K562 (cell line): ENCODE data around the gene C1orf174. TPM values are rescaled to one million over a fixed set of nuclear protein-coding genes. Genes with fewer than 3 reads are reported as not detected.

Experiments
- ATAC-seq: fragments of 200-7000 bp; cut with Tn5 transposase; 3 replicates; pipeline ENCODE4 v1.9.1; 2020; ENCODE audit warnings: moderate library complexity
- BruUV-seq: library from RNA; stranded (reverse); fragments of 400-500 nt; replicated peaks from 2 replicates; lab custom pipeline; 2021; lab: Mats Ljungman, UMichigan
- CTCF ChIA-PET: fragments of 300-600 bp; formaldehyde crosslinking; extraction: SDS; loops from one replicate; lab custom pipeline; 2021; ENCODE audit warnings: low intra/inter-chr PET ratio; lab: Yijun Ruan, JAX
- POLR2A ChIA-PET: fragments of 300-600, 350-650 bp; sonication (Branson Sonifier 250); formaldehyde crosslinking; extraction: SDS; loops from one replicate; lab custom pipeline; 2021; ENCODE audit warnings: antibody characterized with exemption, inconsistent platforms; lab: Yijun Ruan, JAX
- DNase-seq, 4 experiments: peaks; one replicate each; pipeline versions ENCODE4 v3.0.0 to v3.0.0-alpha.2; 2011 to 2018; ENCODE audit warnings: low spot score in 3 of 4, mixed read lengths in 3 of 4; ENCODE audit errors: extremely low read depth in 1 of 4
- FAIRE-seq: peaks from 2 replicates; lab custom pipeline; 2011; peaks lifted over from hg19 to GRCh38; lab: Jason Lieb, UNC
- H2AFZ ChIP-seq: 2 replicates; pipeline ENCODE4 v1.6.0; 2011; ENCODE audit warnings: low read depth, low read length, control low read depth, inconsistent platforms
- H3K27ac ChIP-seq: fragments of 200-600 bp; 3 replicates; pipeline ENCODE4 v1.8.0; 2011; ENCODE audit warnings: low read depth, mild to moderate bottlenecking, control low read depth, inconsistent platforms, low read length, moderate library complexity, mixed read lengths; ENCODE audit errors: extremely low read depth
- H3K27me3 ChIP-seq, 2 experiments: fragments of 300-600 bp in 1 of 2; 2 replicates in 1 of 2; 3 replicates in 1 of 2; pipeline versions ENCODE4 v1.6.0 to v1.8.0; 2011; ENCODE audit warnings: inconsistent platforms in 2 of 2, low read length in 2 of 2, mild to moderate bottlenecking in 1 of 2, mixed read lengths in 1 of 2, moderate library complexity in 1 of 2; ENCODE audit not compliant: control insufficient read depth in 2 of 2, insufficient read depth in 2 of 2
- H3K36me3 ChIP-seq: fragments of 300-600 bp; 3 replicates; pipeline ENCODE4 v1.8.0; 2011; ENCODE audit warnings: mild to moderate bottlenecking, low read length, inconsistent platforms; ENCODE audit not compliant: control insufficient read depth, insufficient read depth
- H3K4me1 ChIP-seq, 2 experiments: fragments of 200-600 bp in 1 of 2; replicated peaks in 1 of 2; 2 replicates in 1 of 2; 3 replicates in 1 of 2; pipeline versions ENCODE4 v1.5.1 to v1.8.0; 2011; ENCODE audit warnings: inconsistent platforms in 2 of 2, low read length in 2 of 2, mild to moderate bottlenecking in 1 of 2, mixed read lengths in 1 of 2, moderate library complexity in 1 of 2; ENCODE audit not compliant: control insufficient read depth in 2 of 2, insufficient read depth in 2 of 2
- H3K4me2 ChIP-seq: 2 replicates; pipeline ENCODE4 v1.6.1; 2011; ENCODE audit warnings: low read length, control low read depth, inconsistent platforms, mixed read lengths; ENCODE audit not compliant: insufficient read depth
- H3K4me3 ChIP-seq: fragments of 200-600 bp; sonication (generic), shearing (Covaris generic); 2 replicates; pipeline ENCODE4 v1.5.1; 2016; ENCODE audit warnings: control low read depth, inconsistent platforms
- H3K79me2 ChIP-seq: fragments of 200-600 bp; 3 replicates; pipeline ENCODE4 v1.8.0; 2011; ENCODE audit warnings: low read length, inconsistent platforms; ENCODE audit not compliant: control insufficient read depth, insufficient read depth
- H3K9ac ChIP-seq, 2 experiments: 2 replicates each; pipeline versions ENCODE4 v1.6.0 to v1.6.1; 2011; ENCODE audit warnings: low read depth in 2 of 2, low read length in 2 of 2, control low read depth in 1 of 2, inconsistent platforms in 1 of 2, mild to moderate bottlenecking in 1 of 2, mixed read lengths in 1 of 2; ENCODE audit not compliant: insufficient read depth in 1 of 2
- H3K9me1 ChIP-seq: one replicate; pipeline ENCODE4 v1.6.0; 2011; ENCODE audit warnings: inconsistent platforms, mild to moderate bottlenecking, low read length, moderate library complexity; ENCODE audit not compliant: control insufficient read depth, insufficient read depth
- H3K9me3 ChIP-seq: replicated peaks from 2 replicates; pipeline ENCODE4 v1.5.1; 2011; ENCODE audit warnings: low read depth, low read length, inconsistent platforms; ENCODE audit not compliant: control insufficient read depth, insufficient read depth
- H4K20me1 ChIP-seq: replicated peaks from 2 replicates; pipeline ENCODE4 v1.6.1; 2011; ENCODE audit warnings: low read length, inconsistent platforms, mixed read lengths; ENCODE audit not compliant: control insufficient read depth, insufficient read depth
- CEBPB ChIP-seq: fragments of 450-650 bp; IDR thresholded peaks from 2 replicates; pipeline ENCODE4 v1.6.1; 2016; ENCODE audit warnings: missing genetic modification characterization, missing compliant biosample characterization
- EGR1 ChIP-seq: fragments of 450-650 bp; conservative IDR thresholded peaks from 2 replicates; pipeline ENCODE4 v1.6.1; 2017; ENCODE audit warnings: mild to moderate bottlenecking
- FOXK2 ChIP-seq, 2 experiments: fragments of 450-650 bp; IDR thresholded peaks in 1 of 2; conservative IDR thresholded peaks in 1 of 2; 2 replicates each; pipeline ENCODE4 v1.6.1; 2016; ENCODE audit warnings: low read depth in 2 of 2, mild to moderate bottlenecking in 1 of 2
- HMBOX1 ChIP-seq: sonication (generic); IDR thresholded peaks from 2 replicates; pipeline ENCODE4 v1.6.1; 2016
- MCM2 ChIP-seq: fragments of 450-650 bp; IDR thresholded peaks from 2 replicates; pipeline ENCODE4 v1.6.1; 2017; ENCODE audit warnings: low read depth, mild to moderate bottlenecking
- RBM14 ChIP-seq: fragments of 200-400 bp; formaldehyde crosslinking; IDR thresholded peaks from 2 replicates; pipeline ENCODE4 v1.6.1; 2018; ENCODE audit warnings: low read depth, mild to moderate bottlenecking, low read length, moderate library complexity, borderline replicate concordance; ENCODE audit not compliant: insufficient read depth
- RFX1 ChIP-seq: fragments of 450-650 bp; IDR thresholded peaks from 2 replicates; pipeline ENCODE4 v1.6.1; 2016; ENCODE audit warnings: mild to moderate bottlenecking, moderate library complexity
- STAT5A ChIP-seq: IDR thresholded peaks from 2 replicates; pipeline ENCODE4 v1.6.1; 2012; ENCODE audit warnings: low read length, inconsistent platforms, borderline replicate concordance
- SUPT5H ChIP-seq: fragments of 450-650 bp; IDR thresholded peaks from 2 replicates; pipeline ENCODE4 v1.6.1; 2016
- ZNF146 ChIP-seq: IDR thresholded peaks from one replicate; pipeline ENCODE4 v1.6.1; 2018; ENCODE audit warnings: missing compliant biosample characterization; ENCODE audit not compliant: unreplicated experiment
- ZNF507 ChIP-seq: conservative IDR thresholded peaks from 2 replicates; pipeline ENCODE4 v1.6.1; 2017; ENCODE audit warnings: missing genetic modification characterization, missing compliant biosample characterization
- whole genome bisulfite sequencing: fragments of 100-300 bp; shearing (Covaris generic); methylation state at CpG from one replicate; pipeline ENCODE4 v1.1.6; 2016; ENCODE audit warnings: low coverage, mixed read lengths; ENCODE audit not compliant: insufficient coverage; ENCODE audit errors: missing lambda C conversion rate; 5-methylcytosine and 5-hydroxymethylcytosine counted together
- in situ Hi-C: fragments of 300-500 bp; cut with MboI; formaldehyde crosslinking; loops from 4 replicates; pipeline ENCODE4 v1.15.0; 2018; ENCODE audit warnings: inconsistent platforms, mixed read lengths
- intact Hi-C: fragments of 100-400 bp; cut with micrococcal nuclease; formaldehyde crosslinking; loops from 2 replicates; pipeline ENCODE4 v1.14.2; 2022
- polyA plus RNA-seq, 8 experiments: library from polyadenylated mRNA; depleted of rRNA in 4 of 8; stranded (reverse) in 5 of 8; unstranded in 3 of 8; fragments of >200 nt; fragmentation: Nextera tagmentation in 2 of 8; fragmentation: Illumina TruSeq in 1 of 8; extraction: Ambion mirVana in 2 of 8; extraction: Trizol in 1 of 8; gene quantifications; 2 replicates each; pipeline versions ENCODE4 v1.2.1 to v1.2.3, GENCODE V29; 2011 to 2014; ENCODE audit warnings: inconsistent platforms in 1 of 8, missing spikeins in 1 of 8
- total RNA-seq, 7 experiments: library from RNA; depleted of rRNA in 6 of 7; stranded (reverse); fragments of >200 nt in 6 of 7; fragmentation: Illumina TruSeq in 2 of 7; extraction: Trizol in 2 of 7; gene quantifications; 2 replicates each; pipeline versions ENCODE4 v1.2.1 to v1.2.3, GENCODE V29; 2011 to 2021; ENCODE audit warnings: low replicate concordance in 1 of 7
- TF ChIP-seq, protein P1 (sequence below): fragments of 250-450 bp; sonication (Bioruptor Pico); IDR thresholded peaks from 2 replicates; pipeline ENCODE4 v1.4.0; 2020; ENCODE audit warnings: mild to moderate bottlenecking, moderate library complexity, borderline replicate concordance

The C1orf174 gene
- total and polyA plus RNA-seq, 9 of the 15 experiments (the other 6 are each of a cell fraction or from before 2014, with no cell fraction given), result 38.5 to 64.9 (median 45.4) TPM

GRCh38 chr1:3865606-3866160, 34.4 kb downstream of the C1orf174 start:
- 0 out of 2 replicates have a peak, but pooled peaks cover 2% of the 10 kb centered on the region for H3K9me3 ChIP-seq
- H3K4me3 ChIP-seq, result no peak overlapping the region
- H3K27me3 ChIP-seq, result no peaks in the 10 kb centered on the region
- H3K36me3 ChIP-seq, result peaks cover 29% of the 10 kb centered on the region
- H3K79me2 ChIP-seq, result no peaks in the 10 kb centered on the region
- FAIRE-seq, result no peak
- peak overlapping the region in 1 of 2 experiments; percentile 41; a peak in 1 of 4 replicates for H3K9ac ChIP-seq
- ChIA-PET CTCF (no interaction called here), POLR2A (interaction anchor here (0.7 to 0.8 kb wide), 2 partner anchors 45 to 92 kb away, joined by 3 read pairs; no protein-coding TSS in a partner anchor)
- ATAC-seq, result no peak
- intact Hi-C loops, result no loop called here
- H3K4me2 ChIP-seq, result no peak overlapping the region
- in situ Hi-C loops, result no loop called here
- TF ChIP-seq SUPT5H, result no peak
- no peak for TF ChIP-seq STAT5A
- TF ChIP-seq CEBPB (tag), result no peak
- no peak for TF ChIP-seq ZNF146 (CRISPR knock-in tag)
- no peak for TF ChIP-seq MCM2
- TF ChIP-seq RBM14, result no peak
- TF ChIP-seq, protein P1, sequence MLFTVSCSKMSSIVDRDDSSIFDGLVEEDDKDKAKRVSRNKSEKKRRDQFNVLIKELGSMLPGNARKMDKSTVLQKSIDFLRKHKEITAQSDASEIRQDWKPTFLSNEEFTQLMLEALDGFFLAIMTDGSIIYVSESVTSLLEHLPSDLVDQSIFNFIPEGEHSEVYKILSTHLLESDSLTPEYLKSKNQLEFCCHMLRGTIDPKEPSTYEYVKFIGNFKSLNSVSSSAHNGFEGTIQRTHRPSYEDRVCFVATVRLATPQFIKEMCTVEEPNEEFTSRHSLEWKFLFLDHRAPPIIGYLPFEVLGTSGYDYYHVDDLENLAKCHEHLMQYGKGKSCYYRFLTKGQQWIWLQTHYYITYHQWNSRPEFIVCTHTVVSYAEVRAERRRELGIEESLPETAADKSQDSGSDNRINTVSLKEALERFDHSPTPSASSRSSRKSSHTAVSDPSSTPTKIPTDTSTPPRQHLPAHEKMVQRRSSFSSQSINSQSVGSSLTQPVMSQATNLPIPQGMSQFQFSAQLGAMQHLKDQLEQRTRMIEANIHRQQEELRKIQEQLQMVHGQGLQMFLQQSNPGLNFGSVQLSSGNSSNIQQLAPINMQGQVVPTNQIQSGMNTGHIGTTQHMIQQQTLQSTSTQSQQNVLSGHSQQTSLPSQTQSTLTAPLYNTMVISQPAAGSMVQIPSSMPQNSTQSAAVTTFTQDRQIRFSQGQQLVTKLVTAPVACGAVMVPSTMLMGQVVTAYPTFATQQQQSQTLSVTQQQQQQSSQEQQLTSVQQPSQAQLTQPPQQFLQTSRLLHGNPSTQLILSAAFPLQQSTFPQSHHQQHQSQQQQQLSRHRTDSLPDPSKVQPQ (CRISPR knock-in tag), result no peak
- no peak for TF ChIP-seq FOXK2 (conservative IDR thresholded peaks at IDR 0.05 in 1 of 2, IDR thresholded peaks at IDR 0.05 in 1 of 2; ENCODE audit: low read depth in 2 of 2)
- no peak for TF ChIP-seq HMBOX1
- no peak for TF ChIP-seq ZNF507 (tag)
- TF ChIP-seq RFX1, result no peak
- no peak for TF ChIP-seq EGR1
- peaks cover 17 to 29% of the 10 kb centered on the region in 2 experiments; a peak in 4 of 5 replicates for H3K4me1 ChIP-seq
- no peaks in the 10 kb centered on the region for H3K9me1 ChIP-seq
- BruUV-seq, result no TSS peak
- no peak for DNase-seq
- WGBS, result 80% methylated on average over 18 of the region's 18 CpGs
- H4K20me1 ChIP-seq, result no peaks in the 10 kb centered on the region
- no peak overlapping the region for H2AFZ ChIP-seq
- no peak overlapping the region for H3K27ac ChIP-seq
